Limb (tissue), 2 donors: ENCODE data around the gene PFKL.
A peak's percentile ranks its signal among the peaks of the same experiment; 100 is the strongest.
"Not testable (repeated sequence)": the region's sequence is repeated elsewhere in the genome, so short reads cannot be mapped to it uniquely, and the experiment has no call there.

Source experiments
- DNase-seq, 2 donors: peaks; one replicate each; pipeline ENCODE4 v3.0.0-alpha.2; 2016; ENCODE audit errors: extremely low spot score in 2 of 2

The PFKL gene

GRCh38 chr21:44294391-44295162, 5.3 kb upstream of the PFKL start:
- DNase-seq = no peak

GRCh38 chr21:44295163-44295573, 4.7 kb upstream of the PFKL start:
- DNase-seq = no peak

DNA sequence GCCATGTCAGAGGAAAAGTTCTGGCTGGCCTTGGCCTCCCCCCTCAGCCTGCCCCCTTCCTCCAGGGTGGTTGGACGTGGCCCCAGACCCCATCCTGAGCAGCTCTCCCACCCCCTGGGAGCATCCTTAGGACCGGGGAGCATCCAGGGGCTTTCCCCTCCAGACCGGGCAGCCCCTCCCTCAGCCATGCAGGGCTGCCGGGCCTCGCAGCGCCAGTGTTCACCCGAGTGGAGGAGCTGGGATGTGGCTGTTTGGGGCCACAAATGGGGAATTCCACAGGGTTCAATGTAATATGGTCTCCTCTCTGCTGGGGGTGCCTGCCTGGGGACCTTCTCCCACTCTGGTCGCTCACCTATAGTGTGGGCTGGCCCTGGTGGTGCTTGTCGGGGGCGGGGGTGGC, 4.2 kb upstream of the PFKL start:
- no peak for DNase-seq

GRCh38 chr21:44296103-44296519, 3.7 kb upstream of the PFKL start:
- no peak for DNase-seq

GRCh38 chr21:44296916-44297315, 2.9 kb upstream of the PFKL start:
- no peak for DNase-seq

GRCh38 chr21:44297525-44298290, 2.1 kb upstream of the PFKL start:
- peak; percentile 77 to 86 for DNase-seq

GRCh38 chr21:44298301-44298700, 1.6 kb upstream of the PFKL start:
- no peak for DNase-seq

DNA sequence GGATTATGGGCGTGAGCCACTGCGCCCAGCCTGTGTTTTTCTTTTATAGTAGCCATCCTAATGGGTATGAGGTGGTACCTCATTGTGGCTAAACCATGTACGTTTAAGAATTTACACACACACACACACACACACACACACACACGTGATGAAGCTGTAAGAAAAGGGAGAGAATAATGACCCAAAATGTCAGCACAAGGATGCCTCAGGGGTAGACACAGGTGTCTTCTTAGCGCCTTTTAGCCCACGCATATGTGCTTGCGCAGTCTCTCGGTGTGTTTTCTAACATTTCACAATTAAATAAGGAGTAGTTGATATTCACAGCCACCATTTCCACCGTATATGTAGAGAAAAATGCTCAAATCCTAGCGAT, 782 bp upstream of the PFKL start:
- DNase-seq = no peak

DNA sequence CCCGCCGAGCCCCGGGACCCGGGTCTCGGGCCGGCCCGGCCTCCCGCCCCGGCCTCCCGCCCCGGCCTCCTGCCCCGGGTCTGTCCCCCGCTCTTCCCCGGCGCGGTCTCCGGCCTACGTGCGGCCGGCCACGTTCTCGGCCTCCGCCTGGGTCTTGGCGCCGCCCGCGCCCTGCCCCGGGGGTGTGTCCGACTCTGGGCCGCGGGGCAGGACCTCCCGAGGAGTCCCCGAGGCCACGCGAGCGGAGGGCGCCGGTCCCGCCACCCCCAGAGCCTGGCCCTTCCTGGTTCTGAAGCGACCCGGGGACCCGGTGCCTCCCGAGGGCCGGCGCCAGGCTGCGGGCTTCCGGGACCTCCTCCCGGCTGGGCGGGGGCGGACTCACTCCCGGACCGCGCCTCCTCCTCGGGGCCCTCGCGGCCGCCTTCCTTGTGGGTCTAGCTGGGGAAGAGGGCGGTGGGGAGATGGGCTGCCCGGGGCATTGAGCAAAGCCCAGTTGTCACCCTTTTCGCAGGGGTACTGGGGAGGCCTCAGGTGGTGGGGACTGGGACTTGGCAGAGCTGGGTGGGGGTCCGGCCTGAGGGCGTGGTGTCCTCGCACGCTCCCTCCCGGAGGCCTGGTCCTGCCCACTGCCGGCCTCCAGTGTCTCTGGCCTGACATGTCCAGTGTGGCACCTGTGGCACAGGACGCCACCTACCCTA, 558 bp downstream of the PFKL start:
- peak in 1 of 2 donors; percentile 76 for DNase-seq

GRCh38 chr21:44301141-44301540, 1.3 kb downstream of the PFKL start:
- no peak for DNase-seq

DNA sequence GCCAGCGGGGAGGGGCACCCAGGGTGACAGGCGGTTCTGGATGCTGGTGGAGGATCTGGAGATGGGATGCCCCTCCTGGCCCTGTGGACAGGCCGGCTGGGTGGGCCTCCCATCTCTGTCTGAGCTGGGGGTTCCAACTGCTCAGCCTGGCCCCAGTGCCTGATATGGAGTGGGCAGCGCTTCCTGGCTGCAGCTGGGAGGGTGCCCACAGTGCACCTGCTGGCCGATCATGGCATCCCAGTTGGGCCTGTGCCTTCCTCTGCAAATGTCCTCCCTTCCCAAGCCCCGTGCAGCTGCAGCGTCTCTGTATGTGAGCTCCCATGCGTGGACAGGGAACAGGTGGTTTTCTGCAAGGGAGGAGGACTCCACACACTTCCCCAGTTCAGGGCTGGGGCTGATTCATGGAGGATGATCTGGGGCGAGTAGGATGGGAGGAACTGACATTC, 2.1 kb downstream of the PFKL start:
- DNase-seq = no peak

DNA sequence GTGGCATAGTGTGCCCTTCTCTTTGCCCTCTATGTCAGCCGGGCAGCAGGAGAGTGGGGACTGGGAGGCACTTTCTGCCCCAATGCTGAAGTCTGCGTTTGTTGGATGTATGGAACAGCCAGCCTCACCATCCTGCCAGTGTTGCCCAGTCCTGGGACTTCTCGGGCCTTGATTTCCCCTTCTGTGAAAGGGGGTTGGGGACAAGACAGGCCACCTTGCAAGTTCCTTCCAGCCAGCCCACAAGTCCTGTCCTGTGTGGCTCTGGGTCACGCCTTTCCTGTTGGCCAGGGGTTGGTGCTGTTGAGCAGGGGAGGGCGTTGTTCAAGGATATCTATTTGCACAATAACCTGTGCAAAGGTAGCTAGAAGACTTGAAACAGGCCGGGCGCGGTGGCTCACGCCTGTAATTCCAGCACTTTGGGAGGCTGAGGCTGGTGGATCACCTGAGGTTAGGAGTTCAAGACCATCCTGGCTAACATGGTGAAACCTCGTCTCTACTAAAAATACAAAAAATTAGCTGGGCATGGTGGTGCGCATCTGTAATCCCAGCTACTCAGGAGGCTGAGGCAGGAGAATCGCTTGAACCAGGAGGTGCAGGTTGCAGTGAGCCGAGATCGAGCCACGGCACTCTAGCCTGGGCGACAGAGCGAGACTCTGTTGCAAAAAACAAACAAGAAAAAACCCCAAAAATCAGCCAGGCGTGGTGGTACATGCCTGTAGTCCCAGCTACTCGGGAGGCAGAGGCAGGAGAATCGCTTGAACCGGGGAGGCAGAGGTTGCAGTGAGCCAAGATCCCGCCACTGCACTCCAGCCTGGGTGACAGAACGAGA, 2.9 kb downstream of the PFKL start:
- not testable (repeated sequence) for DNase-seq

GRCh38 chr21:44303490-44303981, 3.7 kb downstream of the PFKL start:
- no peak for DNase-seq

- DNase-seq = no peak
These were observed 4.3 kb downstream of the PFKL start for GRCh38 chr21:44304011-44304616.

GRCh38 chr21:44304877-44305293, 5.0 kb downstream of the PFKL start:
- peak; percentile 19 to 68 for DNase-seq

DNA sequence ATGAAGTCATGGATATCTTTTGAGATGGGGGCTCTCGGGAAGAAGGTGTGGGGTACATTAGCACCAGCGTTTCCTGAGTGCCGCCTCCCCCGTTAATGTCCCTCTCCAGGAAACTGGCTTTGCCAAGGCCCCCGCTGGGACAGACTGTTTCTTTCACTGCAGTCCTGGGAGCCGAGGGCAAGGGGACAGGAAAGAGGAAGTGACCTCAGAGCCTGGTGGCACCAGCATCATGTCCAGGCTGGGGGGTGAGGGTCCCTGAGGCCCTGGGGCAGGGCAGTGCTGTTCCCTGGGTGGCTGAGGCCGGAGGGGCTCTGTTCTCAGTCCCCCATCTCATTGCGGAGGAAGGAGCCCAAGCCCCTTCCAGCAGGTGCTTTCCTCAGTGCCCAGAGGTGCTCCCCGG, 5.8 kb downstream of the PFKL start:
- no peak for DNase-seq

DNA sequence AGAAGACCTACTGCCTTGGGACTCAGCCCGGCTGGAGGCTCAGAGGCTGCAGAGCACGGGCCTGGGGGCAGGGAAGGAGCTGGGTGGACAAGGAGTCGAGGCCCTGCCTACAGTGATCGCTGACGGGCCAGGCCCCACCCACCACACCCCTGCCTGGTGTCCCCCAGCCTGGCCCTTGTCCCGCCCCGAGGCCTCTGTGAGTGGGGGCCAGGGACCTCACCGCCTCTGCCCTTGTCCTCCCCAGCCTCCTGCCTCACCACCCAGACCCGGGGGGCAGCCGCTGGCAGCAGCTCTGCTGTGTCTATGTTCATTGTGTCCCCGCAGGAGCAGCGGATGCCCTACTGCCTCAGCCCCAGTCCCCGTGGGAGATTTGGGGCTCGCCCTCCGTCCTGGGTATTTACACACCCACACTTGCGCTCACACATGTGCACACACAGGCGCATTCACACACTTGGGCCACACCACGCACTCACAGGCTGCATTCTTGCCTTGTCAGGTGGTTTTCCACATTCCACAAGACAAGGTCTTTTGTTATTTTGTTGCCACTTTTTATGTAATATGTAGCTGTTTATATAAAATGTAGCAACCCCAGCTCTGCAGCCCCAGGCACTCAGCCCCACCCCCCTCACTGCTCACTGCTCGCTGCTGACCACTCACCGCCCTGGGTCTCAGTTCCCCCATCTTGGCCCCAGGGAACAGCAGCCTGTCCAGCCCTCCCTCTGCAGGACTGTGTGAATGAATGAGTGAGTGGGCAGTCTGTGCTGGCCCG, 7.3 kb downstream of the PFKL start:
- DNase-seq = no peak

GRCh38 chr21:44310628-44311507, 11.0 kb downstream of the PFKL start:
- no peak for DNase-seq

DNA sequence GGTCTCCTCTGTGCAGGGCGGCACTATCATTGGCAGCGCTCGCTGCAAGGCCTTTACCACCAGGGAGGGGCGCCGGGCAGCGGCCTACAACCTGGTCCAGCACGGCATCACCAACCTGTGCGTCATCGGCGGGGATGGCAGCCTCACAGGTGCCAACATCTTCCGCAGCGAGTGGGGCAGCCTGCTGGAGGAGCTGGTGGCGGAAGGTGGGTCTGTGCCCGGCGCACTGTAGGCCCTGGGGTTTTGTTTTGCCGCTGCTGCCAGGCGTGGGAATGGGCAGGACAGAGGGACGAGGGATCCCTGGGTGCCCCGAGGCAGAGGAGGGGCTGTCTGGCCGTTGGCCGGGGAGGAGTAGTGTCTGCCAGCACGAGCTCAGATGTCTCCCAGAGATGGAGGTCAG, 12.2 kb downstream of the PFKL start:
- DNase-seq = no peak
